PC-3 (cell line): ENCODE results near the gene ACOX1.
"Not testable (repeated sequence)": the region's sequence is repeated elsewhere in the genome, so short reads cannot be mapped to it uniquely, and the experiment has no call there.

Experiments
- CTCF ChIP-seq: fragments of 300-600 bp; sonication (generic); conservative IDR thresholded peaks from 2 replicates; pipeline ENCODE4 v1.5.1; 2017; ENCODE audit warnings: antibody characterized with exemption, low read depth, mild to moderate bottlenecking, low read length
- EZH2 ChIP-seq: fragments of 300-600 bp; sonication (generic); IDR thresholded peaks from one replicate; pipeline ENCODE4 v1.6.1; 2017; ENCODE audit warnings: antibody characterized with exemption, mild to moderate bottlenecking, low read length; ENCODE audit not compliant: unreplicated experiment

GRCh38 chr17:75975187-75975586 is 3.8 kb downstream of the ACOX1 start:
- TF ChIP-seq CTCF, EZH2: not testable (repeated sequence)
